Measurements from ENCODE around the gene ITGBL1. TPM values are rescaled to one million over a fixed set of nuclear protein-coding genes. Genes with fewer than 3 reads are reported as not detected.

Gene ITGBL1
- polyA plus RNA-seq, 4 donors = 0.06 to 0.73 TPM; not detected in 2

DNA sequence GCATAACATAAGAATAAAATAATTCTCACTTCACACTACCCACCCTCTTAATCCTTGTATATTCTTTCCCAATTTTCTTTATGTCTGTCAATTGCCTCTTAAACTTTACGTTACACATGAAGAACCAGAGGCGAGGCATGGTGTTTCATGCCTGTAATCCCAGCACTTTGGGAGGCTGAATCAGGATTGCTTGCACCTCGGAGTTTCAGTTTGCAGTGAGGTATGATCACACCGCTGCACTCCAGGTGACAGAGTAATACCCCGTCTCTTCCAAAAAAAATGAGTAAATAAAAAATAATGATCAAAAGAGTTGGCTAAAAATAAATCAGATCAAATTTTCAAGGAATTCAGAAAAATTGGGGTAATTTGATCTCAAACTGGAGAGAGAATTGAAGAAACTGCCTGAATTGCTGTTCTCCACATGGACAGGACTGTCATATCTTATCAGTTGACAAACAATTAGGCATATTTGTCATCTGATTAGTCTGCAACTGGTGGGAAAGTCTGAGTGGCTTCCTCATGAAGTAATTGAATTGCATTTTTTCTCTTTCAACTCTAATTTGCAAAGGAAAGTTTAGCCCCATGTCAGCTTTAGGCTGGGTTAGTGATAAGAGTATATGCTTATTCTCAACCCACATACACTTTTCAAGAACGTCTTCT, 302.9 kb downstream of the ITGBL1 start:
- no peak overlapping the region for H3K4me3 ChIP-seq (ENCODE audit: low read depth in 1 of 3, low read length in 3 of 3)
- no peaks in the 10 kb centered on the region for H3K9me3 ChIP-seq (ENCODE audit: control insufficient read depth in 2 of 2, insufficient read depth in 1 of 2, low read depth in 1 of 2, low read length in 1 of 2)
- H3K27me3 ChIP-seq (ENCODE audit: control insufficient read depth in 3 of 3, insufficient read depth in 3 of 3, low read length in 3 of 3) = no peaks in the 10 kb centered on the region
- DNase-seq (no peak), FAIRE-seq (no peak)
- WGBS, 3 donors = 36 to 46% (median 42%) methylated on average over 6 of the region's 6 CpGs
- H3K4me1 ChIP-seq (ENCODE audit: control insufficient read depth in 3 of 3, insufficient read depth in 2 of 3, low read depth in 1 of 3, low read length in 2 of 3) = no peaks in the 10 kb centered on the region
- H3K27ac ChIP-seq (ENCODE audit: low read depth in 1 of 3, low read length in 2 of 3) = no peak overlapping the region
- no peaks in the 10 kb centered on the region for H3K36me3 ChIP-seq (ENCODE audit: control insufficient read depth in 3 of 3, insufficient read depth in 2 of 3, low read depth in 1 of 3, low read length in 3 of 3)

DNA sequence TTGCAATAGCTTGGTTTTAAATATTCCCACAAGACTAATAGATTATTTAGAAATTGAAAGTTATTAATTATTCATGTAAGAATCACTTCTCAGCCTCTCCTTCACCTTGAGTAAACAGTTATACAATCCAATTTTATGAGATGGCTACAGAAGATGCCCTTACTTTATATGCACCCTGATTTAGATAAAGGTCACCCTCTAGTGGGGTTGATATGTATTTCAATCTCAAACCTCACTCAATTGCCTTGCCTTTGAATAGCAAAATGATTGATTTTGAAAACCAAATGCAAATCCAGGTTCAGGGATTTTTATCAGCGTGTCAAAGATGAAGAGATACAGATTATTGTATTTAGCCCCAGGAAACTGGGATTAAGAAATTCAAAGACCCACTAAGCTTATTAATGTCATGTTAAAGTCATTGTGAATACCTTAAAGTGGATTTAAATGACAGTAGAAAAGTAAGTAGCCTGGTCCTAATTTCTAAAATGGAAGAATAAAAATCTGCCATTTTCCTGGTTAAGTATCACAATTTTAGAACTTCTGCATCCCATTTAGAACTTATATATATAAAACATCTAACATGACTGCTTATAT, 305.1 kb downstream of the ITGBL1 start:
- Histone ChIP-seq H3K27ac (ENCODE audit: low read depth in 1 of 3, low read length in 2 of 3) (no peak overlapping the region), H3K9me3 (ENCODE audit: control insufficient read depth in 2 of 2, insufficient read depth in 1 of 2, low read depth in 1 of 2, low read length in 1 of 2) (no peaks in the 10 kb centered on the region), H3K4me1 (ENCODE audit: control insufficient read depth in 3 of 3, insufficient read depth in 2 of 3, low read depth in 1 of 3, low read length in 2 of 3) (no peaks in the 10 kb centered on the region), H3K27me3 (ENCODE audit: control insufficient read depth in 3 of 3, insufficient read depth in 3 of 3, low read length in 3 of 3) (no peaks in the 10 kb centered on the region), H3K36me3 (ENCODE audit: control insufficient read depth in 3 of 3, insufficient read depth in 2 of 3, low read depth in 1 of 3, low read length in 3 of 3) (no peaks in the 10 kb centered on the region), H3K4me3 (ENCODE audit: low read depth in 1 of 3, low read length in 3 of 3) (no peak overlapping the region)
- FAIRE-seq (no peak), DNase-seq (peak in 1 of 2 donors; percentile 5)
- 0 to 14% (median 4%) methylated on average over 1 of the region's 1 CpG for WGBS, 3 donors

DNA sequence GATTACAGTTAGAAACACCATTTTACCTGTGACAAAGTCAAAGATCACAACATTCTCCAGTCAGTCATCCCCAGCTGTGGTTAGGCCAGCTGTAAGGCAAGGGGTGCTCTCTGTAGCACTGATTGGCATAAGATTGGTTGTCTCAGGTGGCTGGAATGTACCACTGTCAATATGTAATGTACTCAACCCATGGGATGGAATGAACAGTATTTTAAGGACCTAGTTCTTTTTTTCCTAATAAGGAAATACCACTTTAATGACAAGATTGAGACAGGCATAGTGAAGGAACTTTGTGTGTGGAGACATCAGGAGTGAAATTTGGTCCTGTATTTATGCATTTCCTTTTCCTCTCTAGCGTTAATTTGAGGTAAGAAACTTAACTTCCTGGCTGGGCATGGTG, 310.7 kb downstream of the ITGBL1 start:
- no peaks in the 10 kb centered on the region for H3K4me1 ChIP-seq (ENCODE audit: control insufficient read depth in 3 of 3, insufficient read depth in 2 of 3, low read depth in 1 of 3, low read length in 2 of 3)
- DNase-seq (no peak), FAIRE-seq (no peak)
- WGBS, 3 donors = 45 to 69% (median 64%) methylated on average over 1 of the region's 1 CpG
- H3K4me3 ChIP-seq (ENCODE audit: low read depth in 1 of 3, low read length in 3 of 3) = no peak overlapping the region
- no peaks in the 10 kb centered on the region for H3K27me3 ChIP-seq (ENCODE audit: control insufficient read depth in 3 of 3, insufficient read depth in 3 of 3, low read length in 3 of 3)
- no peaks in the 10 kb centered on the region for H3K9me3 ChIP-seq (ENCODE audit: control insufficient read depth in 2 of 2, insufficient read depth in 1 of 2, low read depth in 1 of 2, low read length in 1 of 2)
- H3K27ac ChIP-seq (ENCODE audit: low read depth in 1 of 3, low read length in 2 of 3) = no peak overlapping the region
- H3K36me3 ChIP-seq (ENCODE audit: control insufficient read depth in 3 of 3, insufficient read depth in 2 of 3, low read depth in 1 of 3, low read length in 3 of 3) = no peaks in the 10 kb centered on the region

Other genes starting within 250 kb of the ITGBL1 start
- under 1 TPM in 2 of 4 donors, not detected in 2; 0.13 to 0.46 TPM for gene NALCN, start 36.2 kb upstream of the ITGBL1 start, polyA plus RNA-seq